GM19025 (cell line): ENCODE results near the gene SEMA3B.
A peak's percentile ranks its signal among the peaks of the same experiment; 100 is the strongest.
"Not testable (repeated sequence)": the region's sequence is repeated elsewhere in the genome, so short reads cannot be mapped to it uniquely, and the experiment has no call there.

Experiments
- ATAC-seq: cut with Tn5 transposase; IDR thresholded peaks from one replicate; pipeline ENCODE4 v1.9.1; 2021; ENCODE audit warnings: mild to moderate bottlenecking, low read depth, moderate library complexity; ENCODE audit not compliant: unreplicated experiment

Gene SEMA3B

GRCh38 chr3:50303013-50303815, 34.3 kb downstream of the SEMA3B start, which contains the start of gene HYAL1:
Gene HYAL1 (minus strand): TSS chr3:50303574. CDS start chr3:50302956, 618 bp downstream.
- ATAC-seq, result no peak

- no peak for ATAC-seq
These were observed 35.7 kb downstream of the SEMA3B start for GRCh38 chr3:50304601-50305000.

- not testable (repeated sequence) for ATAC-seq
These were observed 43.1 kb downstream of the SEMA3B start for GRCh38 chr3:50312041-50312440.

- ATAC-seq, result no peak
These were observed 45.4 kb downstream of the SEMA3B start for GRCh38 chr3:50314342-50314741.

- no peak for ATAC-seq
These were observed 45.9 kb downstream of the SEMA3B start for GRCh38 chr3:50314816-50315215.

GRCh38 chr3:50316657-50317242, 47.8 kb downstream of the SEMA3B start:
- no peak for ATAC-seq

- no peak for ATAC-seq
These were observed 48.4 kb downstream of the SEMA3B start for GRCh38 chr3:50317300-50317699.

GRCh38 chr3:50318163-50318562, 49.2 kb downstream of the SEMA3B start:
- ATAC-seq, result no peak

- no peak for ATAC-seq
These were observed 49.7 kb downstream of the SEMA3B start for GRCh38 chr3:50318615-50319014.

GRCh38 chr3:50319181-50319893, 50.4 kb downstream of the SEMA3B start:
- ATAC-seq, result no peak

GRCh38 chr3:50319894-50320625, 51.1 kb downstream of the SEMA3B start:
- ATAC-seq, result no peak

GRCh38 chr3:50320853-50321335, 51.9 kb downstream of the SEMA3B start:
- peak; percentile 52 for ATAC-seq

- ATAC-seq, result peak; percentile 82
These were observed 52.6 kb downstream of the SEMA3B start for GRCh38 chr3:50321336-50322114.

GRCh38 chr3:50322115-50322385, 53.1 kb downstream of the SEMA3B start:
- ATAC-seq, result no peak

GRCh38 chr3:50322386-50323091, 53.6 kb downstream of the SEMA3B start, which contains the start of gene HYAL2:
Gene HYAL2 (minus strand): TSS chr3:50322745. CDS start chr3:50320489, 2,256 bp downstream.
- ATAC-seq, result no peak

GRCh38 chr3:50323092-50323600, 54.2 kb downstream of the SEMA3B start:
- ATAC-seq, result no peak

GRCh38 chr3:50323614-50324199, 54.8 kb downstream of the SEMA3B start:
- ATAC-seq, result no peak

GRCh38 chr3:50324351-50325112, 55.6 kb downstream of the SEMA3B start:
- no peak for ATAC-seq
